T-helper 2 cell treated with Interferon-gamma antibody and Interleukin-4, amounts not matched to agents 100 ng/mL and 5 ng/mL, for 36 hours (primary cell): ENCODE data around the gene KRTDAP. TPM values are rescaled to one million over a fixed set of nuclear protein-coding genes. Genes with fewer than 3 reads are reported as not detected.

Source experiments
- intact Hi-C: fragments of 100-400 bp; cut with micrococcal nuclease; formaldehyde crosslinking; loops from one replicate; pipeline ENCODE4 v1.15.1; 2023
- total RNA-seq: library from RNA; stranded (reverse); gene quantifications from 2 replicates; pipeline ENCODE4 v1.2.3, GENCODE V29; 2022

KRTDAP gene, protein sequence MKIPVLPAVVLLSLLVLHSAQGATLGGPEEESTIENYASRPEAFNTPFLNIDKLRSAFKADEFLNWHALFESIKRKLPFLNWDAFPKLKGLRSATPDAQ
- not detected in 2 replicates for total RNA-seq

DNA sequence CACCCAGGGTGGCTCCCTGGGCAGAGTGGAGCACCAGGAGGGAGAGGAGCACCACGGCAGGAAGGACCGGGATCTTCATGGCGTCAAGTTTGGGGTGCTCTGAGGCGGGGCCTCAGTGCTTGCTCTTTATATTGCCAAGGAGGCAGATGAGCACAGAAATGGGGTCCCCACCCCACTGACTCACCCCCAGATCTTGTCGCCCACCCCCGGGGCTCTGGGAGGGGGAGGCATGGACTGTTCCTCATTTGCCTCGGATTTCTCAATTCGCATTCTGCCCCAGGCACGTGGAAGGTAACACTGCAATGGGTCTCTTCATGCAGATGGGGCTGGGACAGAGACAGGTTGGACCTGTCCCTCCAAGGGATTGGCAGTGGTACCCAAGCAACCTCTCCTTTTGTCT, at the start of gene KRTDAP:
KRTDAP (minus strand) TSS at position 101 of the 400 bp plus-strand sequence; CDS start at position 79, 22 bp downstream.
- intact Hi-C loops: no loop called here

DNA sequence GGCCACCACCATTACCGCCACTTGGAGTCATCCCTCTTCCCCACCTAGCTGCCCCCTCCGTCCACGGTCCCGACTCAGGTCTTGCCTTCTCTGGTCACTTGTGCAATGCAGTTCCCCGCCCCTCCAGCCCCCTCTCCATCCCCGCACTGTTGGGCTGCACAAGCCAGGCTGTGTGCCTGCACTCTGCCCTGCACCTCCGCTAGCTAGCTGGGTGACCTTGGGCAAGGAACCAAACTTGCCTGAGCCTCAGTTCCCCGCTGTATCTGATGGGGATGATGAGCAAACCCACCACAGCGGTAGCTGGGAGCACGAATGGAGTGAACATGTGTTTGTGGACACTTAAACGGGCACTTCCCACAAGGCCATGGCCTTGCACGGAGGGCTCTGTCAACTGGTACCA, 49.6 kb upstream of the KRTDAP start:
- intact Hi-C loops: no loop called here

DNA sequence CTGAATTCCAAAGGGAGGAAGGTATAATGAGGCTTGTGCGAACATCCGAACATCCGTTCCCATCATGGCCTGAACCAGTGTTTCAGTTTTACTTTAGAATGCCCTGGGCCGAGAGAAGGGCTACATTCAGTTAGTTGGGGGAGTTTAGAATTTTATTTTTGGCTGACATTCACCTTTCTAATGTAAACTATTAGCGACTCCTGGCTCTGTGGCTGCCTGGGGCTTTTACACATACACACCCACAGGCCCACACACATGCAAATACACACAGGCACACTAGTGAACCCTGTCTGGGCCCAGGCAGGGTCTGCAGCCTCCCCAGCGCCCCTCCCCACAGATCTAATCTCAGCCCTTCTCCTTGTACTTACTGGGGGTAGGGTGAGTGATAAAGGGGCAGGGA, 49.0 kb upstream of the KRTDAP start:
- intact Hi-C loops: no loop called here

DNA sequence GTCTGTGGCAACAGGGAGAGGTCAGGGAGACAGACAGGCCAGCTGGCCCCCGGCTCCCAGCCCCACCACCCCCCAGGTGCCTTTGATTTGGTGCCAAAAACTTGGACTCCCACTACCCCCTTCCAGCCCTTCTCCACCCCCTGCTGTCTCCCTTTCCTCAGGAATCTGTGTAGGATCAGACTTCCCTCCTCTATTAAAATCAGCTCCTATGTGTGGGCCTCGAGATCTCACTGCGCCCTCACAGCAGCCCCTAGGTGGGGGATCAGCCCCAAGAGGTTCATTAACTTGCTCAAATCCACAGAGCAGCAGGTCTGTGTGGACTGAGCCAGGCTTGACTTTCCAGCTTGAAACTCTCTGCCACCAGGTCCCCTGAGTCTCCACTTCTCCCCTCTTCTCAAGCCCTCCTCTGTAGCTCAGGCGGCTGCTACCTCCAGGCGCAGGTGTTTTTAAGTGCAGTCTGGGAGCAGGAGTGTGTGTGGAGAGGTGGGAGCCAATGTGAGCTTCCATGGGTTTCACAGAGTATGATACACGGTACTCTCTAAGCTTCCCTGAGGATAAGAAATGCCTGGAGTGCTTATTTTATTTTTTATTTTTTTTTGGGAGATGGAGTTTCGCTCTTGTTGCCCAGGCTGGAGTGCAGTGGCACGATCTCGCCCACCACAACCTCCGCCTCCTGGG, 44.7 kb upstream of the KRTDAP start:
- intact Hi-C loops: no loop called here

DNA sequence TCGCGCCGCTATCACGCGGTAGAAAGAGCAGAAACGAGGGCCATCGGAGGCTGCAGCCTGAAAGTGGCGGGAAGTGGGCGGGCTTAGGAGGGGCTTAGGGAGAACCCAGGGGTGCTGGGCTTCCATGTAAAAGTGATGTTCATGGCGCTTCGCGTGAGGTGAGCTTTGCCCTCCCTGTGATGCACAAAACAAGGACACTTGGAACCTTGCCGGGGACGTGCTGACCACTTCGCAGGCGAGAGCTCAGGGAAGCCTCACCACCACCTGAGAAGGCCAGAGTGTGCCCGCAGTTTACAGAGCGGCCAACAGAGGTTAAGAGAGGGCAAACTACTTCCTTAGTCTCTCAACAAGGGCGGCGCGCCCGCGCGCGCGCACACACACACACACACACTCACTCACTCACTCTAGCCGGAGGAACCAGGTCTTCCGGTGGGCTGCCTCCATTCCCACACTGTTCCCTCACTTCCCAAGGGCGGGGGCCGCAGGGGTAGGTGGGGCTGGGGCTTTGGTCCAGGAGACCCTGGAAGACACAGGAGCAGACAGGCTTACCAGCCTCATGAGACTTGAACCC, 43.6 kb upstream of the KRTDAP start:
- intact Hi-C loops: no loop called here

DNA sequence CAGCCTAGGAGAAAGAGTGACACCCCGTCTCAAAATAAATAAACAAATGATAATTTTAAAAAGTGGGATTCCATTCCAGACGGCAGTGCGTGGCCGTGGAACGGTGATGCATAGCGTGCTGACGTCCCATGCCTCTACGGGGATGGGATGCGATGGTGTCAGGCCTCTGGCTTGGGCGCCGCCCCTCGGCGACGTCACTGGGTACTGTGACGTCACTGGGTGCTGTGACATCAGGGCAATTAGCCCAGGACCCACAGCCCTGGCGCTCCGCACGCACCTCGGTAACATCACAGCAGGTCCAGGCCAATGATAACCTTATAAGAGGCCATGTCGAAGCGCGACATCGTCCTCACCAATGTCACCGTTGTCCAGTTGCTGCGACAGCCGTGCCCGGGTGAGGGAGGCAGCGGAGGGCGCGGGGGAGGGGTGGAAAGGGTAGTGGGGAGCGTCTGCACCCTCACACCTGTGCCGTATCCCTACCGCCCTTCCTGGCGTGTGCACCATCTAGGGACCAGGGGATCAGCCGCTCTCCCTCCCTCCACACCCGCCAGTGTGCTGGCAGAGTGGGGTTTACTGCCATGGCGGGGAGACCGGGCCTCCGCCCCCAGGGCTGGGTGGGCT, 43.0 kb upstream of the KRTDAP start, which contains the start of gene GAPDHS:
GAPDHS (plus strand) TSS at position 256 of the 621 bp plus-strand sequence; CDS start at position 328, 72 bp downstream.
- intact Hi-C loops: no loop called here

DNA sequence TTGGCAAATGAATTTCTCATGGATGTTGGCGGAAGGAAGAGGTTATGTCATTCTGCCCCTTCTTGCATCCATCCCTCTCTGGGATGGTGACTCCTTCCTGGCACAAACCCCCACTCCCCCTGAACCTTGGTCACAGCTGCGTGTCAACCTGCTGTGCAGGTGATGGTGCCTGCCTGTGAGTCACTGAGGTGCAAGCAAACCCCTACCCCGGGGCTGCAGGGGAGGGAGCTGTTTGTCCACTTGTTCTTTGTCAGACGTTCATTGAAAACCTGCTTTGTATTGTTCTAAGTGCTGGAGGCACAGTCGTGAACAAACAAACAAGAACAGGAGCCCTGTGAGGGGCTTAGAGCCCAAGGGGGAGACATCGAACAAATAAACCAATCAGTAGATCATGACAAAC, 41.0 kb upstream of the KRTDAP start:
- intact Hi-C loops: no loop called here

DNA sequence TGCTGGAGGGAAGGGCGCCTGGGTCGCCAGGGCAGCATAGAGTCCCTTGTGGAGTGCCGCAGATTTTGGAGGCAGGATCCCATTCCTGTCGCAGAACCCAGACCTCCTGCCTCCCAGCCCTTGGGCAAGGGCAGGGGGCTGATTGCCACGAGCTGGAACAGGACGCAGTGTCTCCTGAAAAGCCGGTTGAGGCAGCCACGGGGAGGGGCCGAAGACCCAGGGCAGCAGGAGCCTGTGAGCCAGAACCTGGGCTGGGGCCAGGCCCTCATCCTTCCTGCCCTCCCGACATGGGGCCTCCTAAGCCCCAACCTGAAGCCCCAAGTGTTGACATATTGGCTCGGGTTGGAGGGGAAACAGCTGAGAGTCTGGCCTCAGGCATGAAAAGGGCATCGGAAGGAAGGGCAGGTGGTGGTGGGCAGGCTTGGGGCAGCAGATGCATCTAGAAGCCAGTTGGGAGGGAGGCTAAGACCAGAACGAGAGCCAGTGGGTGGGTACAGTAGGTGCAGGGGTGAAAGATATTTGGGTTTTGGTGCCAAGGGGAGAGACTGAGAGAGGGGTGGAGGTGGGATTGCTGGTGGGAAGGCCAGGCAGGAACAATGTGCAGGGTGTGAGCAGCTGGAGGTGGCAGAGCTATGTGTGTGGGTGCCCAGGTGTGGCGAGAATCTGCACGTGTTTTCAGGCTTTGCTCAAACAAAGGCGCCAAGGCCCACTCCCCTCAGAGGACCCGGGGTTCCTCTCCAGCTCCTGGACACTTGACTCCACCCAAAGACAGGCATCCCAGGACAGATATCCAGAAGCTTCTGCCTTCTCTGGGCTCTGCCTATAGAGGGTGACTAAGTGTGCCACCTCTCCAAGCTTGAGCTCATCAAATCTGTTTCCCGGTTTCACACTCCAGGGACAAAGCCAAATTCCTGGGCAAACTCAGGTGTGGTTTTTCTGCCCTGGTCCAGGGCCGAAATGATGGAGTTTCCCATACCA, 39.3 kb upstream of the KRTDAP start:
- intact Hi-C loops: no loop called here

DNA sequence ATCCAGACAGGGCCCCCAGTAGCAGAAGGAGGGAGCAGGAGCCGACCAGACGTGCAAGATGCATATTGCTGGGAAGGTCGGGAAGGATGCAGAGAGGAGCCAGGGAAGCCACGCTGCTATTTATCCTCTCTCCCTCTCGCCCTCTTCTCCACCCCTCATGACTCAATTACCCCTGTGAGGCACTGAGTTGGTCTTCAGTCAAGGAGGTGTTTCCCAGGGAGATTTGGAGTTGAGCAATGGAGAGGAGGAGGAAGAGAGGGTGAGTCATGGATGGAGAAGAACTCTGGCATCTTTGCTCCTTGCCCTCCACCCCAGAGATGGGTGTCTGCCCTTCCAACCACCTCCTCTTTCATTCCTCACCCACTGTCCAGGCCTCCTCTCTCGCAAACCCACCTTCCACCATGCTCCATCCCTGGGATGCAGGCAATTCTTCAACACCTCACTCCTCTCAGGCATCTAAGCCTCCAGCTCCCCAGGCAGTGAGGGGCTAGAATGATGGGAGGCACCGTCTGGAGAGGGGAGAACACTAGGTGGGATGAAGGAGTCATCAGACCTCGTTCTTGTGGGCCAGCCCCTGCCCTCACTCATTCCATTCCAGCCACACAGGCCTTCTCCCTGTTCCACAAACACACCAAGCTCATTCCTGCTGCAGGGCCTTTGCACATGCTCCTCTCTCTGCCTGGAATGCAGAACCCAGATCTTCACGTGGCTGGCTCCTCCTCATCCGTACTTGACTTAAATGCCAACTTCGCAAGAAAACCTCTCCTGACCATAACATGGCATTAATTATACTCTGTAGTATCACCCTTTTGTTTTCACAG, 38.2 kb upstream of the KRTDAP start, which contains the start of gene SBSN:
SBSN (minus strand) TSS at position 94 of the 821 bp plus-strand sequence; CDS start at position 64, 30 bp downstream.
- intact Hi-C loops: no loop called here

DNA sequence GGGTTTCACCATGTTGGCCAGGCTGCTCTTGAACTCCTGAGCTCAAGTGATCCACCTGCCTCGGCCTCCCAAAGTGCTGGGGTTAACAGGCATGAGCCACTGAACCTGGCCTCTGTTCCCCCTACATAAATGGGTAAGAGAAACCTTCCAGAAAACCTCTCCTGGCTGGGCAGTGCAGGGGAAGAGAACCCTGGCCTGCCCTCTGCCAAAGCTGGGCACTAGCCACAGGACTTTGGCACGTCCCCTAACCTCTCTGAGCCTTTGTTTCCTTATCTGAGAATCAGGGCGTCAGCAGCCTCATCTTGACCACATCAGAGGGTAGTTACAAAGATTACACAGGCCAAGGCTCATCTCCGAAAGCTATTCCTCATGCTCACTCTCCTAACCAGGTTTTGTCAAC, 35.6 kb upstream of the KRTDAP start:
- intact Hi-C loops: no loop called here

DNA sequence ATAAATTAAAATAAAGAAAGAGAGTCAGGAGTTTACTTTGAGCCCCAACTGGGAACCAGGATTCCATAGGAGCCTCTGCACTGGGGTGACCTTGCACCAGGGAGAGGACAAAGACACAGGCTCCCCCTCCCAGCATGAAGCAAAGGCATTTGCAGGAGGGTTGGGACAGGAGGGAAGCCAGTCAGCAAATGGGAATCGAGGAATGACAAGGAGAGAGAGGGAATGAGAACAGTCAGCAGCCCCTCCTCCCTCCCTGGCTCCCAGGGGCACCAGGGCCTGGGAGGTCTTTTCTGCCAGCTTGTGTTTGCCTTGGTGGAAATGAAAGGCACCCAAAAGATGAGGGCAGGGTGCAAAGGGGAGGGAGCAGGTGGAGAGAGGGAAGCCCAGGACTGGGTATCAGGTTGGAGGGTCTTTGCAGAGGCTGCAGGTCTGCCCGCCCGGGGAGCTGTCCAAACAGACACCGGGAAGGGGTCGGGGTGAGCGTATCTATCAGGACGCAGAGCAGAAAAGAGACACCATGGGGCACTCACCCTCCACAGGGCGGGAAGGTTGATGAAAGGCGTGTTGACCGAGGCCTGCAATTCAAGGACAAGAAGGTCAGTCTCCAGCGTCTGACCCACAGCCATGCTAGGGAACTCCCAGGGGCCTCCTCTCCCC, 34.0 kb upstream of the KRTDAP start:
- intact Hi-C loops: no loop called here

DNA sequence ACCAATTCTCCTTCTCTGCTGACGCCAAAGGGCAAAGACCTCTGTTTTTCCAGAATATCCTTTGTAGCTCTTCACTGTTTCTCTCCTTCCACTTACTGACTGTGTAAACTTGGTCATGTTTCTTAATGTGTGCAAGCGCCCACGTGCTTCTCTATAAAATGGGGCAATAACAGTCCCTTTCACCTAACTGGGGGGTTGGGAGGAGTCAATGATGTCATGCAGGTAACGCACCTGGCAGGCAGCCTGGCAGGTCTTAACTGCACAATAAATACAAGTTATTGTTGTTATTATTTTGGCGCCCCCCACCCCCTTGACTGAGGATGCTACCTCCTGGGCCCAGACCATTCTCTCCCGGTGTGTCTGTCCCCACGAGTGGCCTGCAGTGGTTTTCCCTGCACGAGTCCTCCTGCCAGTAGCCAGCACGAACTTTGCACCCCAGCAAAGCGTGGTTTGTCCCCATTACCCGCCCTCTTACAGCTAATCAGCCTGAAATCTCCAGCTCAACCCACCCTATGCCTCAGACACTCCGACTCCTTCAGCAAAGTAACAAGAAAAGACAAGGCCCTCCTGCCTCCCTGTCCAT, 32.6 kb upstream of the KRTDAP start:
- intact Hi-C loops: no loop called here

DNA sequence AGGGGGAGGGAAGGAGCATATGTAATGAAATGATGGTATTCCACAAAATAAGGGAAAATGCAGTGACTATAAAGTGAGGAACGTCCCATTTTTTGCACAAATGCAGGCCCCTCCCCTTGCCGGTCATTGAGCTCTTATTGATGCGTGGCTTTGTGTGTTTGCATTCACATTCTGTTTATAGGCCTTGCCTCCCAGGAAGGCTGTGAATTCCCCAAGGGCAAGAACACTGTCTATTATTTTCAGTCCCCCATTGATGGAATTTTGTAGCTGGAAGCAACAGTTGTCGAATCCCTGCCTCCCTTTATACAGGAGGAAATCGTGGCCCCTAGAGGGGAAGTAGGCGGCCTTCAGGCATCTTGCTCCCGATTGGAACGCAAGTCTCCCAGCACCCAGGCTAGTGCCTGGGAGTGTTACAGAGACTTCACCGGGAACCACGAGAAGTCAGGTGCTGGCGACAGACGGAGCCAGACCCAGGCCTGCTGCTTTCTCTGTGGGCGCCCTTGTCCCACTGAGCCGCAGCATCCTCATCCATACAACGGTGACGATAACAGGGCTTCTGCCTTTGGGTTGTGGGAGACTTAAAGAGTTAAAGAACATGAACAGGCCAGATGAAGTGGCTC, 31.0 kb upstream of the KRTDAP start:
- intact Hi-C loops: no loop called here

DNA sequence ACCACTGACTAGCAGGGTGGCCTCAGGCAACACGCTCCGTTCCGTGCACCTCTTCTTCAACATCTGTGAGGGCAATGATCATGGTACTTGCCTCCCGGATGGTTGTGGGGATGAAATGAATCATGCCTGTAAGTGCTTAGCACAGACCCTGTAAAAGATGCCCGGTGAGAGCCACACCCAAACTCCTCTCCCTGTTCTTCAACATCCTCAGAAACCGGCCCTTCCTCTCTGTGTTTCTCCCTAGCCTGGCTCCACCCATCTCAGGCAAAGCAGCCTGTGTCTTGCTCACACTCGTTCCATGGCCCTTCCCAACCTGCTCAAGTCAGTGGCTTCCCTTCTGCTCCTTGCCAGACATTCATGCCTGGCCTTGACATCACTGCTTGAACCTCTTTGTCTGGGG, 29.0 kb upstream of the KRTDAP start:
- intact Hi-C loops: no loop called here

DNA sequence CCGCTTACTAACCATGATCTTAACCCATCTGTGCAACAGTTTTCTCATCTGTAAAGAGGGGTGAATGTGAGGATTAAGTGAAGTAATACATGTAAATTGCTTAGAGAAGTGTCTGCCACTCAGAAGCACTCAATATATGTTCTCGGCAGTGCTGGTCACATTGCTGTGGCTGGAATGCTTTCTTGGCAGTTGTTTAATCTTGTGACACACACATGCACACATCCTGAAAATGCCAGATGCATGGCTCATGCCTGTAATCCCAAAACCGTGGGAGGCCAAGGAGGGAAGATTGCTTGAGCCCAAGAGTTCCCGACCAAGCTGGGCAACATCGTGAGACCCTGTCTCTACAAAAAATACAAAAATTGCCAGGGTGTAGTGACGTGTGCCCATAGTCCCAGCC, 28.0 kb upstream of the KRTDAP start:
- intact Hi-C loops: no loop called here

DNA sequence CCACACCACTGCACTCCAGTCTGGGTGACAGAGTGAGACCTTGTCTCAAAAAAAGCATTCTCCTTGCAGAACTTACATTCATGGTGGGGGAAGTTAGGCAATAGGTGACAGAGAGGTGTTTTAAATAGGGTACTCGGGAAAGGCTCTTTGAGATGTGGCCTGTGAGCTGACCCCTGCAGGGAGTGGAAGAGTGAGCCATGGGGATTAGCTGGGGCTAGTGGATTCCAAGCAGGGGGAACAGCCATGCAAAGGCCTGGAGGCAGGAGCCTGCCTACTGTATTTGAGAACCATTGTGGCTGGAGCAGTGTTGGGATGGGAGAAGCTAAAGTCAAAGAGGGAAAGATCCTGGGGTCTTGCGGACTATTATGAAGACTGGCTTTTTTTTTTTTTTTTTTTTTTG, 27.1 kb upstream of the KRTDAP start:
- intact Hi-C loops: no loop called here

DNA sequence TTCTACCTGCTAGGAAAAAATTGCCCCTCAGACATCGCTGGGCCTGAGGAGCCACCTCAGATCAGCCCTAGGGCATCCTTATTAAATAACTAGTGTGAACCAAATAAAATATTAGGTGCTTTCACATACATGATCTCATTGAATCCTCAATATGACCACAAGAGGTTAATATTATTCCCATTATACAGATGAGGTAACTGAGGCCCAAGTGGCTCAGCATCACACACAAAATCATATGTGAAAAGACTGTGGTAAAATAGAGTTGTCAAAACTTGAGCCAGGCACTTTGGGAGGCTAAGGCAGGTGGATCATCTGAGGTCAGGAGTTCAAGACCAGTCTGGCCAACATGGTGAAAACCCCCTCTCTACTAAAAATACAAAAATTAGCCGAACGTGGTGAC, 26.0 kb upstream of the KRTDAP start:
- intact Hi-C loops: no loop called here

DNA sequence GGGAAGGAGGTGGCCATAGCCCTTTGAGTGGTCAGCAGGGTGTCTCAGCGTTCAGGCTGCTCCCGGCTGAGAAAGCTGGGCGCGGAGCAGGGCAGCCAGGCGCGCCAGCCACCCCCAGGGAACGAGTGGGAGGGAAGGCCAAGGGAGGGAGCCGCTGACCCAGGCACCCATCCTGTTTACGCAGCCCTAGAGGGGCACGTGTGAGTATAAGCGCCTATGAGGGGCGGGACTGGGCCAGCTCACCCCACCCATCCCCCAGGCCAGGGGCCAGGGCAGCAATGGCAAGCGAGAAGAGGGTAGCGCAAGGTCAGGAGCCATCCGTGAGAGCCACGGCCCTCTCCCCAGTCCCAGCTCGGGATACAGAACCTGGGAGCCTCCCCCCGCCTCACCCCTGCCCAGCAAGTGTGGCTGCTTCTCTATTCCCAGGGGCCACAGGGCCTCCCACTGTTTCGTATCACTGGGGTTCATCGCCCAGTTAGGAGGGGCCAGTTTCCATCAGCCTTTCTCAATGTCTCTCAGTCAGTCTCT, 24.1 kb upstream of the KRTDAP start:
- intact Hi-C loops: no loop called here
